ENCODE results near the gene LRRC49.

Gene LRRC49

GRCh38 chr15:71057143-71057542, 164.5 kb downstream of the LRRC49 start:
- no peak for DNase-seq

- no peak for DNase-seq
Observed at GRCh38 chr15:71057581-71057980, 165.0 kb downstream of the LRRC49 start.

GRCh38 chr15:71060983-71061382, 168.4 kb downstream of the LRRC49 start:
- DNase-seq: no peak

GRCh38 chr15:71066983-71067382, 174.4 kb downstream of the LRRC49 start:
- DNase-seq: no peak

GRCh38 chr15:71069693-71070092, 177.1 kb downstream of the LRRC49 start:
- DNase-seq: no peak

GRCh38 chr15:71071529-71071928, 178.9 kb downstream of the LRRC49 start:
- no peak for DNase-seq

GRCh38 chr15:71072423-71072822, 179.8 kb downstream of the LRRC49 start:
- no peak for DNase-seq

GRCh38 chr15:71078506-71079207, 186.0 kb downstream of the LRRC49 start:
- no peak for DNase-seq

GRCh38 chr15:71079208-71080044, 186.8 kb downstream of the LRRC49 start:
- no peak for DNase-seq

- DNase-seq: no peak
Observed at GRCh38 chr15:71080166-71080565, 187.5 kb downstream of the LRRC49 start.

- no peak for DNase-seq
Observed at GRCh38 chr15:71080705-71081104, 188.1 kb downstream of the LRRC49 start.

- no peak for DNase-seq
Observed at GRCh38 chr15:71082803-71083202, 190.2 kb downstream of the LRRC49 start.

- no peak for DNase-seq
Observed at GRCh38 chr15:71083349-71083748, 190.7 kb downstream of the LRRC49 start.

- DNase-seq: no peak
Observed at GRCh38 chr15:71084264-71084663, 191.6 kb downstream of the LRRC49 start.

GRCh38 chr15:71085809-71086208, 193.2 kb downstream of the LRRC49 start:
- DNase-seq: no peak

GRCh38 chr15:71088155-71088554, 195.5 kb downstream of the LRRC49 start:
- no peak for DNase-seq

GRCh38 chr15:71088683-71089082, 196.1 kb downstream of the LRRC49 start:
- DNase-seq: no peak

GRCh38 chr15:71089801-71090200, 197.2 kb downstream of the LRRC49 start:
- no peak for DNase-seq

GRCh38 chr15:71091601-71092000, 199.0 kb downstream of the LRRC49 start:
- no peak for DNase-seq

GRCh38 chr15:71092056-71092600, 199.5 kb downstream of the LRRC49 start:
- no peak for DNase-seq

GRCh38 chr15:71093054-71094024, 200.7 kb downstream of the LRRC49 start:
- DNase-seq: no peak

- no peak for DNase-seq
Observed at GRCh38 chr15:71094137-71094536, 201.5 kb downstream of the LRRC49 start.

- DNase-seq: no peak
Observed at GRCh38 chr15:71096676-71097075, 204.1 kb downstream of the LRRC49 start.

Measured in activated effector memory CD4-positive, alpha-beta T cell treated with anti-CD3 and anti-CD28 coated beads, Interleukin-2, amount 50 U/mL, for 16 hours (primary cell).